Measurements from ENCODE around the gene ABCC1.

ABCC1 gene

DNA sequence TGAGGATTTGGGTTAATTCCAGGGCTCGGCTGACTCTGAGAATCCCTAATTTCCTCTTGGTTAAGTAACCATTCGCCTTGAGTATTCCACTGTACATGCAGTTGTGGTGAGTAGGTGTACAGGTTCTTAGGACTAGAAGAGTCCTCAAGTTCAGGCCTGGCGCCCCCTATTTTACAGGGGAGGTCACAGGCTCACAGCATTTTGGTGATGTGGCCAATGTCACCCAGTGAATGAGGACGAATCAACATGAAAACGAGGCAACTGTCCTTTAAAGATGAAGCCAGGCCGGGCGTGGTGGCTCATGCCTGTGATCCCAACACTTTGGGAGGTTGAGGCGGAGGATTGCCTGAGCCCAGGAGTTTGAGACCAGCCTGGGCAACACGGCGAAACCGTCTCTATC, 218.5 kb downstream of the ABCC1 start:
- no peak overlapping the region for H3K4me3 ChIP-seq (ENCODE audit: low read depth, low read length)
- DNase-seq (ENCODE audit: low read depth): no peak
- no peak for TF ChIP-seq CTCF (conservative IDR thresholded peaks at IDR 0.05; ENCODE audit: low read depth, low read length)

GRCh38 chr16:16168431-16168830, 219.0 kb downstream of the ABCC1 start:
- H3K4me3 ChIP-seq (ENCODE audit: low read depth, low read length): no peak overlapping the region
- no peak for DNase-seq (ENCODE audit: low read depth)
- TF ChIP-seq CTCF (conservative IDR thresholded peaks at IDR 0.05; ENCODE audit: low read depth, low read length): no peak

GRCh38 chr16:16169615-16170014, 220.2 kb downstream of the ABCC1 start:
- TF ChIP-seq CTCF (conservative IDR thresholded peaks at IDR 0.05; ENCODE audit: low read depth, low read length): no peak
- no peak for DNase-seq (ENCODE audit: low read depth)
- H3K4me3 ChIP-seq (ENCODE audit: low read depth, low read length): no peak overlapping the region

GRCh38 chr16:16171332-16171919, 222.0 kb downstream of the ABCC1 start:
- no peak overlapping the region for H3K4me3 ChIP-seq (ENCODE audit: low read depth, low read length)
- TF ChIP-seq CTCF (conservative IDR thresholded peaks at IDR 0.05; ENCODE audit: low read depth, low read length): no peak
- DNase-seq (ENCODE audit: low read depth): no peak

GRCh38 chr16:16172991-16173390, 223.6 kb downstream of the ABCC1 start:
- no peak for DNase-seq (ENCODE audit: low read depth)
- H3K4me3 ChIP-seq (ENCODE audit: low read depth, low read length): no peak overlapping the region
- no peak for TF ChIP-seq CTCF (conservative IDR thresholded peaks at IDR 0.05; ENCODE audit: low read depth, low read length)

DNA sequence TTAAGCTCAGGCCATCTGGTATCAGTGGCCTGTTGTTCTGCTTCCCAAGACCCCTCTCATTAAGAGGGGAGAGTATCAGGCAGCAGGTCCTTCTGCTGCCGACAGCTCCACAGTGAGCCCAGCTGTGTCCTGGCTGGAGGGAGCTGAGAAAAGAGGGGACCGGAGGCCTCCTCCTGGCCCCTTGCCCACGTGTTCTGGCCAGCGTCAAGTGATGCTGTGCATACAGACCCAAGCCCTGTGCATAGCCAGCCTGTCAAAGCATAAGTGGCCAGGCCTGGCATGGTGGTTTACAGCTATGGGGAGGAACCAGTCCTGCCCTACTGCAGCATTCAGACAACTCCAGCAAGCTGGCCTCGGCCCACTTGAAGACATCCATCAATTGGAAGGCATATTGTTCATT, 225.9 kb downstream of the ABCC1 start:
- DNase-seq (ENCODE audit: low read depth): no peak
- no peak for TF ChIP-seq CTCF (conservative IDR thresholded peaks at IDR 0.05; ENCODE audit: low read depth, low read length)

GRCh38 chr16:16176328-16176727, 226.9 kb downstream of the ABCC1 start:
- H3K4me3 ChIP-seq (ENCODE audit: low read depth, low read length): no peak overlapping the region
- TF ChIP-seq CTCF (conservative IDR thresholded peaks at IDR 0.05; ENCODE audit: low read depth, low read length): no peak
- DNase-seq (ENCODE audit: low read depth): no peak

More for the DNA sequence above, 225.9 kb downstream of the ABCC1 start:
- H3K4me3 ChIP-seq (ENCODE audit: low read depth, low read length): no peak overlapping the region

Data from choroid plexus epithelial cell (primary cell).